ENCODE data around the gene ITGB5. TPM values are rescaled to one million over a fixed set of nuclear protein-coding genes. Genes with fewer than 3 reads are reported as not detected.

The ITGB5 gene
- total RNA-seq, 1 experiment from 2014 or later: 146 TPM

DNA sequence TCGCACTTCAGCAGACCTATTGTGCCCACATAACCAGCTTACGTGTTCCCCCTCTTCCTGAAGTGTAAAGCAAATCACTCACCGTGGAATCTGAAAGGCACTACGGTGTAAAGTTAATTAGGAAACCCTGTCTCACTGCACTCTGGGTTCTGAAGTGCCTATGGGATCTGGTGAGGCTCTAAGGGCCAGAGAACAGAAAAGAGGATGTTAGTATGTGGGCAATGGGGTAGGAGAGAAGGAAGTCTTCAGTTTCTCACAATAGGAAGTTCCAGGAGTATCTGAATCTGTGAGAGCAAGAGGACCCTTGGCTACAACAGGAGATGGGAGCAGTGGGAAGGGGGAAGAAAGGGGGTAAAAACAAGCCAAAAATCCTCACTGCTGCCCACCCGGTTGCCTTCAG lies 71.4 kb downstream of the ITGB5 start:
- no peak overlapping the region for H3K23ac ChIP-seq (ENCODE audit: insufficient read length, low read depth, low read length)
- H2BK15ac ChIP-seq (ENCODE audit: low read depth, low read length): no peak overlapping the region
- peaks cover 25 to 77% (median 39%) of the 10 kb centered on the region in 3 experiments for H3K36me3 Mint-ChIP-seq (ENCODE audit: insufficient read depth in 1 of 3, low read depth in 3 of 3)
- no peak overlapping the region for H4K91ac ChIP-seq (ENCODE audit: insufficient read length, low read depth, low read length)
- no peaks in the 10 kb centered on the region for H3K27me3 Mint-ChIP-seq (ENCODE audit: low read depth)
- no peak overlapping the region for H3K56ac ChIP-seq (ENCODE audit: insufficient read length, low read depth, low read length)
- H3K27ac Mint-ChIP-seq: peak overlapping the region in 2 of 3 experiments; percentile 19 to 65; a peak in 2 of 7 replicates
- H3T11ph ChIP-seq (ENCODE audit: low read length): no peak overlapping the region
- no peak overlapping the region for H2BK120ac ChIP-seq (ENCODE audit: low read depth, low read length, poor library complexity, severe bottlenecking)
- H3K9ac ChIP-seq (ENCODE audit: extremely low read depth, insufficient read length, low read length): no peak overlapping the region
- H4K8ac ChIP-seq (replicated peaks; ENCODE audit: insufficient read length, low read depth, low read length): no peak overlapping the region
- TF ChIP-seq, protein P1, sequence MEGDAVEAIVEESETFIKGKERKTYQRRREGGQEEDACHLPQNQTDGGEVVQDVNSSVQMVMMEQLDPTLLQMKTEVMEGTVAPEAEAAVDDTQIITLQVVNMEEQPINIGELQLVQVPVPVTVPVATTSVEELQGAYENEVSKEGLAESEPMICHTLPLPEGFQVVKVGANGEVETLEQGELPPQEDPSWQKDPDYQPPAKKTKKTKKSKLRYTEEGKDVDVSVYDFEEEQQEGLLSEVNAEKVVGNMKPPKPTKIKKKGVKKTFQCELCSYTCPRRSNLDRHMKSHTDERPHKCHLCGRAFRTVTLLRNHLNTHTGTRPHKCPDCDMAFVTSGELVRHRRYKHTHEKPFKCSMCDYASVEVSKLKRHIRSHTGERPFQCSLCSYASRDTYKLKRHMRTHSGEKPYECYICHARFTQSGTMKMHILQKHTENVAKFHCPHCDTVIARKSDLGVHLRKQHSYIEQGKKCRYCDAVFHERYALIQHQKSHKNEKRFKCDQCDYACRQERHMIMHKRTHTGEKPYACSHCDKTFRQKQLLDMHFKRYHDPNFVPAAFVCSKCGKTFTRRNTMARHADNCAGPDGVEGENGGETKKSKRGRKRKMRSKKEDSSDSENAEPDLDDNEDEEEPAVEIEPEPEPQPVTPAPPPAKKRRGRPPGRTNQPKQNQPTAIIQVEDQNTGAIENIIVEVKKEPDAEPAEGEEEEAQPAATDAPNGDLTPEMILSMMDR (conservative IDR thresholded peaks at IDR 0.05): no peak
- H3K27me3 ChIP-seq (ENCODE audit: insufficient read depth, low read length): no peaks in the 10 kb centered on the region
- no peak overlapping the region for H3K4me2 ChIP-seq (ENCODE audit: insufficient read depth, insufficient read length, low read length)
- no peak overlapping the region for H2AK5ac ChIP-seq (ENCODE audit: insufficient read length, low read length)
- H2BK5ac ChIP-seq (ENCODE audit: insufficient read length, low read length): no peak overlapping the region
- peaks cover 0 to 4% of the 10 kb centered on the region in 2 experiments; a peak in 1 of 4 replicates for H3K4me1 Mint-ChIP-seq
- H3K79me2 ChIP-seq (ENCODE audit: insufficient read depth, low read length): no peaks in the 10 kb centered on the region
- H3K14ac ChIP-seq (ENCODE audit: insufficient read depth, low read length): no peak overlapping the region
- no peak overlapping the region for H2BK20ac ChIP-seq (ENCODE audit: low read depth, low read length, poor library complexity, severe bottlenecking)
- no peak overlapping the region for H3K27ac ChIP-seq (ENCODE audit: insufficient read length, low read depth, low read length)
- no peaks in the 10 kb centered on the region for H3K4me1 ChIP-seq (ENCODE audit: insufficient read depth, low read length)
- H3K79me1 ChIP-seq (ENCODE audit: insufficient read depth, low read depth, low read length, poor library complexity, severe bottlenecking): no peaks in the 10 kb centered on the region
- H4K5ac ChIP-seq (ENCODE audit: insufficient read length, low read depth, low read length): no peak overlapping the region
- H3K9me3 Mint-ChIP-seq: no peaks in the 10 kb centered on the region
- no peaks in the 10 kb centered on the region for H3K23me2 ChIP-seq (ENCODE audit: insufficient read length, low read depth, low read length, poor library complexity, severe bottlenecking)
- no CpG with 5 or more reads among the region's 5 CpGs for WGBS (ENCODE audit: extremely low coverage, insufficient read length, low lambda C conversion rate)
- no peak for DNase-seq
- H3K4me3 Mint-ChIP-seq: no peak overlapping the region
- no peak overlapping the region for H2BK12ac ChIP-seq (ENCODE audit: insufficient read length, low read depth, low read length)
- no peak overlapping the region for H2AFZ ChIP-seq (ENCODE audit: low read length)
- H3K18ac ChIP-seq (ENCODE audit: insufficient read length, low read depth, low read length): no peak overlapping the region
- H3K9me3 ChIP-seq (ENCODE audit: control insufficient read depth, low read depth, low read length): no peaks in the 10 kb centered on the region
- no peaks in the 10 kb centered on the region for H4K20me1 ChIP-seq (ENCODE audit: control insufficient read depth, insufficient read depth, insufficient read length)
- no peak overlapping the region for H3K4ac ChIP-seq (ENCODE audit: low read depth, low read length)
